A549 (cell line): ENCODE data around the gene KCNMA1. TPM values are rescaled to one million over a fixed set of nuclear protein-coding genes. Genes with fewer than 3 reads are reported as not detected.

Source experiments
- ATAC-seq, 2 experiments: fragments of 200-7000 bp in 1 of 2; fragments of >200 bp in 1 of 2; cut with Nextera tagmentation in 1 of 2; cut with Tn5 transposase in 1 of 2; 3 replicates each; pipeline versions ENCODE4 v1.8.0 to v1.9.1; 2018 to 2020; ENCODE audit warnings: mild to moderate bottlenecking in 1 of 2, moderate library complexity in 1 of 2
- CTCF ChIA-PET: fragments of 300-600 bp; sonication (Branson Sonifier 250); formaldehyde crosslinking; extraction: SDS; loops from one replicate; lab custom pipeline; 2021; ENCODE audit warnings: antibody characterized with exemption, inconsistent platforms; lab: Yijun Ruan, JAX
- POLR2A ChIA-PET: fragments of 350-600 bp; formaldehyde crosslinking; extraction: SDS; loops from one replicate; lab custom pipeline; 2021; ENCODE audit warnings: antibody characterized with exemption, inconsistent platforms; lab: Yijun Ruan, JAX
- DNase-seq, 2 experiments: peaks; one replicate each; pipeline versions ENCODE4 v3.0.0 to v3.0.0-alpha.2; 2011 to 2016; ENCODE audit warnings: low read depth in 1 of 2, low spot score in 1 of 2
- FAIRE-seq: peaks from 2 replicates; lab custom pipeline; 2011; peaks lifted over from hg19 to GRCh38; lab: Jason Lieb, UNC
- H3K27ac ChIP-seq, 2 experiments: fragments of >200 bp; sonication (Bioruptor Twin); formaldehyde crosslinking; 3 replicates each; pipeline ENCODE4 v1.5.1; 2016 to 2017
- H3K4me1 ChIP-seq: fragments of >200 bp; sonication (Bioruptor Twin); formaldehyde crosslinking; 3 replicates; pipeline ENCODE4 v1.6.1; 2016
- H3K4me2 ChIP-seq: fragments of >200 bp; sonication (Bioruptor Twin); formaldehyde crosslinking; 3 replicates; pipeline ENCODE4 v1.6.1; 2016
- H3K4me3 ChIP-seq: fragments of >200 bp; sonication (Bioruptor Twin); formaldehyde crosslinking; 3 replicates; pipeline ENCODE4 v1.5.1; 2016
- H3K9me3 ChIP-seq: fragments of >200 bp; sonication (Bioruptor Twin); formaldehyde crosslinking; 3 replicates; pipeline ENCODE4 v1.6.1; 2016
- ATOH8 ChIP-seq: fragments of 250-450 bp; sonication (Bioruptor Pico); IDR thresholded peaks from 2 replicates; pipeline ENCODE4 v1.5.0; 2020; ENCODE audit warnings: low read depth, mild to moderate bottlenecking, moderate library complexity
- CBX2 ChIP-seq: fragments of 200-600 bp; sonication (generic); IDR thresholded peaks from 2 replicates; pipeline ENCODE4 v1.6.1; 2016; ENCODE audit warnings: low read depth, mild to moderate bottlenecking, borderline replicate concordance
- CEBPB ChIP-seq, 2 experiments: fragments of >200 bp in 1 of 2; sonication (Bioruptor Twin) in 1 of 2; formaldehyde crosslinking in 1 of 2; IDR thresholded peaks; 2 replicates each; pipeline ENCODE4 v1.6.1; 2012 to 2016
- EHF ChIP-seq: fragments of 250-450 bp; sonication (Bioruptor Pico); IDR thresholded peaks from 2 replicates; pipeline ENCODE4 v1.5.0; 2020; ENCODE audit warnings: mild to moderate bottlenecking
- EHMT2 ChIP-seq: fragments of 200-600 bp; sonication (generic); IDR thresholded peaks from 2 replicates; pipeline ENCODE4 v1.6.1; 2016; ENCODE audit warnings: antibody characterized with exemption, low read depth, mild to moderate bottlenecking, moderate library complexity
- EP300 ChIP-seq, 2 experiments: fragments of >200 bp; sonication (Bioruptor Twin); formaldehyde crosslinking; IDR thresholded peaks; 2 replicates in 1 of 2; 3 replicates in 1 of 2; pipeline ENCODE4 v1.6.1; 2016 to 2017
- FOSB ChIP-seq: fragments of 250-450 bp; sonication (Bioruptor Pico); IDR thresholded peaks from 2 replicates; pipeline ENCODE4 v1.5.0; 2020; ENCODE audit warnings: mild to moderate bottlenecking, moderate library complexity
- FOSL2 ChIP-seq, 2 experiments: fragments of 450-650 bp in 1 of 2; fragments of >200 bp in 1 of 2; sonication (Bioruptor Twin) in 1 of 2; formaldehyde crosslinking; IDR thresholded peaks; 2 replicates each; pipeline versions ENCODE4 v1.5.0 to v1.6.1; 2016 to 2020; ENCODE audit warnings: mild to moderate bottlenecking in 1 of 2, moderate library complexity in 1 of 2
- HOXB13 ChIP-seq: fragments of 250-450 bp; sonication (Bioruptor Pico); IDR thresholded peaks from 2 replicates; pipeline ENCODE4 v1.5.0; 2020; ENCODE audit warnings: low read depth, mild to moderate bottlenecking, moderate library complexity
- JUN ChIP-seq, 2 experiments: fragments of >200 bp; sonication (Bioruptor Twin); formaldehyde crosslinking; IDR thresholded peaks; 2 replicates in 1 of 2; 3 replicates in 1 of 2; pipeline ENCODE4 v1.6.1; 2016 to 2017
- KDM1A ChIP-seq: fragments of 200-600 bp; sonication (generic); IDR thresholded peaks from 2 replicates; pipeline ENCODE4 v1.6.1; 2016; ENCODE audit warnings: low read depth, mild to moderate bottlenecking
- MAFK ChIP-seq: fragments of 450-650 bp; IDR thresholded peaks from 2 replicates; pipeline ENCODE4 v1.6.1; 2014; ENCODE audit not compliant: partially characterized antibody
- MAZ ChIP-seq: fragments of 150-350 bp; IDR thresholded peaks from 2 replicates; pipeline ENCODE4 v1.6.1; 2014; ENCODE audit warnings: antibody characterized with exemption, low read depth, low read length, borderline replicate concordance
- MYC ChIP-seq: IDR thresholded peaks from 2 replicates; pipeline ENCODE4 v1.6.1; 2012; ENCODE audit warnings: mild to moderate bottlenecking, inconsistent platforms, low read length, improper control_type of control experiment, borderline replicate concordance
- NPAS2 ChIP-seq: fragments of 250-450 bp; sonication (Bioruptor Pico); IDR thresholded peaks from 2 replicates; pipeline ENCODE4 v1.8.0; 2022; ENCODE audit warnings: mild to moderate bottlenecking, moderate library complexity, borderline replicate concordance
- NR3C1 ChIP-seq: fragments of >200 bp; sonication (Bioruptor Twin); formaldehyde crosslinking; IDR thresholded peaks from 3 replicates; pipeline ENCODE4 v1.6.1; 2017
- RCOR1 ChIP-seq: fragments of 150-350 bp; IDR thresholded peaks from 2 replicates; pipeline ENCODE4 v1.6.1; 2014; ENCODE audit warnings: antibody characterized with exemption, low read length, low read depth
- RFX5 ChIP-seq: fragments of 450-650 bp; IDR thresholded peaks from 2 replicates; pipeline ENCODE4 v1.7.1; 2014; ENCODE audit warnings: antibody characterized with exemption, mild to moderate bottlenecking, moderate library complexity
- RNF2 ChIP-seq: fragments of 200-600 bp; sonication (generic); IDR thresholded peaks from 2 replicates; pipeline ENCODE4 v1.6.1; 2016; ENCODE audit warnings: low read depth, mild to moderate bottlenecking, antibody characterized with exemption, moderate library complexity, borderline replicate concordance
- SREBF2 ChIP-seq: fragments of 450-650 bp; IDR thresholded peaks from 2 replicates; pipeline ENCODE4 v1.6.1; 2014; ENCODE audit warnings: mild to moderate bottlenecking, moderate library complexity
- TFCP2L1 ChIP-seq: fragments of 250-450 bp; sonication (Bioruptor Pico); IDR thresholded peaks from 2 replicates; pipeline ENCODE4 v1.5.0; 2021; ENCODE audit warnings: mild to moderate bottlenecking
- ZNF302 ChIP-seq: fragments of 250-450 bp; sonication (Bioruptor Pico); IDR thresholded peaks from 2 replicates; pipeline ENCODE4 v1.9.0; 2021; ENCODE audit warnings: inconsistent platforms, mild to moderate bottlenecking, moderate library complexity
- ZSCAN20 ChIP-seq: fragments of 250-450 bp; sonication (Bioruptor Pico); IDR thresholded peaks from 2 replicates; pipeline ENCODE4 v1.8.0; 2022; ENCODE audit warnings: mild to moderate bottlenecking, moderate library complexity
- WGBS: methylation state at CpG from one replicate; pipeline ENCODE4 v1.1.6; 2017; ENCODE audit errors: missing lambda C conversion rate; 5-methylcytosine and 5-hydroxymethylcytosine counted together
- polyA plus RNA-seq, 4 experiments: library from polyadenylated mRNA; depleted of rRNA in 3 of 4; stranded (reverse); fragments of >200 nt; fragmentation: RNase III in 1 of 4; extraction: RNeasy Plus Mini Kit Qiagen cat#74134 plus additional on column Dnase treatment in 1 of 4; gene quantifications; 2 replicates in 3 of 4; 3 replicates in 1 of 4; pipeline ENCODE4 v1.2.3, GENCODE V29; 2011 to 2017
- TF ChIP-seq, protein P1 (sequence below): IDR thresholded peaks from 2 replicates; pipeline ENCODE4 v1.6.1; 2012; ENCODE audit warnings: low read depth, borderline replicate concordance
- TF ChIP-seq, protein P2 (sequence below): IDR thresholded peaks from 2 replicates; pipeline ENCODE4 v1.6.1; 2012
- TF ChIP-seq, protein P3 (sequence below): fragments of 250-450 bp; sonication (Bioruptor Pico); IDR thresholded peaks from 2 replicates; pipeline ENCODE4 v1.5.0; 2021; ENCODE audit warnings: mild to moderate bottlenecking, moderate library complexity, borderline replicate concordance

KCNMA1 gene
- polyA plus RNA-seq, 2 of the 4 experiments (the other 2 are of a cell fraction) = 14.9 to 30.6 TPM

DNA sequence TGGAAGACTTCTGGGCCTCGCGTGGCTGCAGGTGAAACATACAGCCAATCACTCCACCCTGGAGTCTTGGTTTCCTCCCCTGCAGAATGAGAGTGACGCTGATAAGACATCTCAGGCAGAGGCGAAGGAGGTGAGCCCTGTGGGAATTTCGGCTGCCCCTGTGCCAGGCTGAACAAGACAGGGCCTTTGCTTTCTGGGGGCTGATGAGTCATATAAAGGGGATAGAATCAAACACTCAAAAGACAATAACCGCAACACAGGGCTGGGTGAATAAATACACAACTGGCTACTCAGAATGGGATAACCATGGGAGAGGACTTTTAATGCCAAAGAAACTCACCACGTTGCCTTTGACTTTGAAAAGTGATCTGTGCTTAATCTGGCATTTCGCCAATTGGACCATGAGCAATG, 143.8 kb downstream of the KCNMA1 start (continued):
- TF ChIP-seq TFCP2L1 (CRISPR knock-in tag) = no peak
- no peak for TF ChIP-seq FOSL2 (IDR thresholded peaks at IDR 0.05)
- no peak for TF ChIP-seq FOSL2 (CRISPR knock-in tag; IDR thresholded peaks at IDR 0.05)
- TF ChIP-seq ZNF302 (CRISPR knock-in tag) = no peak
- no peak for TF ChIP-seq MYC
- TF ChIP-seq RNF2 = no peak
- TF ChIP-seq EP300 (IDR thresholded peaks at IDR 0.05) = no peak
- TF ChIP-seq, protein P1, sequence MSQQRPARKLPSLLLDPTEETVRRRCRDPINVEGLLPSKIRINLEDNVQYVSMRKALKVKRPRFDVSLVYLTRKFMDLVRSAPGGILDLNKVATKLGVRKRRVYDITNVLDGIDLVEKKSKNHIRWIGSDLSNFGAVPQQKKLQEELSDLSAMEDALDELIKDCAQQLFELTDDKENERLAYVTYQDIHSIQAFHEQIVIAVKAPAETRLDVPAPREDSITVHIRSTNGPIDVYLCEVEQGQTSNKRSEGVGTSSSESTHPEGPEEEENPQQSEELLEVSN = no peak
- no peak for TF ChIP-seq ZSCAN20 (CRISPR knock-in tag)
- TF ChIP-seq, protein P2, sequence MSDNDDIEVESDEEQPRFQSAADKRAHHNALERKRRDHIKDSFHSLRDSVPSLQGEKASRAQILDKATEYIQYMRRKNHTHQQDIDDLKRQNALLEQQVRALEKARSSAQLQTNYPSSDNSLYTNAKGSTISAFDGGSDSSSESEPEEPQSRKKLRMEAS = no peak
- no peak for TF ChIP-seq NPAS2 (CRISPR knock-in tag)

DNA sequence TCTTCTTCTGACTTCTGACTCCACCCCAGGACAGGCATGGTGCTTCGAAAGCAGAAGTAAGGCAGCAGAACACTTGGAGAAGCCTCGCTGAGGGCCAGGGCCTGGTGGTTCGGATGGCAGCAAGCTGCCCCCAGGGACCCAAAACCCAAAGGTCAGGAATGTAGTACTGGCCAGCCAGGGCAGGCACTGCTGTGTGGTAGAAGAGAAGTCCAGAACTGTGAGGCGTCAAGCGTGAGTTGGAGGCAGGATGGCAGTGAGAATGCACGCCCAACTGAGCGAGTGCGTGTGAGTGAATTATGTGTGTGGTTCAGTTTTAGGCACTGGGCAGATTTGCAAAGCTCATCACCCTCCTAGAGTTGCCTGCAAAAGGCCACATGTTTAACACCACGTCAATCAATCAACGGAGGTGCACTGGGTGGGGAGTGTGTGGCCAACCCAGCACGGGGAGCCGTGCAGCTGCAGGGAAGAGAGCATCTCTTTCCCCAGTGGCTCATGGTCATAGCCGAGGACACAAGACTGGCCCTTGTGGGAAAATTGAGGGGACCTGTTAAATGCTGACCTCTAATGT, 144.3 kb downstream of the KCNMA1 start:
- no peak for DNase-seq
- CTCF ChIA-PET = interaction anchor here (1.1 to 3.2 kb wide), 6 partner anchors 18 to 335 kb away, joined by 3 to 7 read pairs (median 3); no protein-coding TSS in a partner anchor
- TF ChIP-seq, protein P3, sequence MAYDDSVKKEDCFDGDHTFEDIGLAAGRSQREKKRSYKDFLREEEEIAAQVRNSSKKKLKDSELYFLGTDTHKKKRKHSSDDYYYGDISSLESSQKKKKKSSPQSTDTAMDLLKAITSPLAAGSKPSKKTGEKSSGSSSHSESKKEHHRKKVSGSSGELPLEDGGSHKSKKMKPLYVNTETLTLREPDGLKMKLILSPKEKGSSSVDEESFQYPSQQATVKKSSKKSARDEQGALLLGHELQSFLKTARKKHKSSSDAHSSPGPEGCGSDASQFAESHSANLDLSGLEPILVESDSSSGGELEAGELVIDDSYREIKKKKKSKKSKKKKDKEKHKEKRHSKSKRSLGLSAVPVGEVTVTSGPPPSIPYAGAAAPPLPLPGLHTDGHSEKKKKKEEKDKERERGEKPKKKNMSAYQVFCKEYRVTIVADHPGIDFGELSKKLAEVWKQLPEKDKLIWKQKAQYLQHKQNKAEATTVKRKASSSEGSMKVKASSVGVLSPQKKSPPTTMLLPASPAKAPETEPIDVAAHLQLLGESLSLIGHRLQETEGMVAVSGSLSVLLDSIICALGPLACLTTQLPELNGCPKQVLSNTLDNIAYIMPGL (CRISPR knock-in tag) = no peak
- TF ChIP-seq MAFK = no peak
- TF ChIP-seq EHF (CRISPR knock-in tag) = no peak
- no peak for TF ChIP-seq KDM1A
- no peak for TF ChIP-seq CBX2
- TF ChIP-seq, all 56 proteins: peak for 0
- Histone ChIP-seq H3K4me2 (no peak overlapping the region), H3K4me3 (no peak overlapping the region), H3K27ac (no peak overlapping the region), H3K9me3 (no peaks in the 10 kb centered on the region), H3K4me1 (peaks cover 16% of the 10 kb centered on the region; the same call in 1 of the 3 replicates)
- ATAC-seq (no peak), FAIRE-seq (no peak)
- WGBS = 81% methylated on average over 12 of the region's 13 CpGs
- POLR2A ChIA-PET = no interaction called here

DNA sequence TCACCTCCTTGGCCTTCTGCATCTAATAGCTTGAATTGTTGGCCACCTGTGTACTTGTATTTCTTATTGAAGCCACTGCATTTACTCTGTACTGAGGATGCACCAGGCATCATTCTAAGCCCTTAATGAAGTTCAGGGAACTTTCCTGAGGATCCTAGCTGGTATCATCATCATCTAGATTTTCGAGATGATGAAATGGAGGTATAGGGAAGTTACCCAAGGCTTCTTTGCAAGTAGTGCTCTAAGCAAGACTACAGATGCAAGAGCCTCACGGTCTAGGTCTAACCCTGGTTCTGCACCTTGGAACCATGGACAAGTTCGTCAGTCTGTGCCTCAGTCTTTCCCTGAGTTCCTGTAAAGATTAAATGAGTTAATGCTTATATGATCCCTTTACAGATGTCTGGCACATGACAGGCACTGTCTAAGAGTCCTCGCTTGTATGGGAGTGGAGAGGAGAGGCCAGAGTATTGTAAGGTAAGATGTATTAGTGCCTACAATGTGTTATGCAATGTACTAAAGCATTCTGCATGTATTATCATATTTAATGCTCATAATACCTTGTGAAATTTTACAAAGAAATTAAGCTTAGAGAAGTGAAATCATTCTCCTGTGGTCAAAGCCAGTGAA, 145.1 kb downstream of the KCNMA1 start:
- no peak for ATAC-seq
- TF ChIP-seq HOXB13 (CRISPR knock-in tag) (no peak), RCOR1 (no peak), SREBF2 (no peak), EHMT2 (no peak), MAFK (no peak), NPAS2 (CRISPR knock-in tag) (no peak), RFX5 (no peak), JUN (IDR thresholded peaks at IDR 0.05) (no peak), ATOH8 (CRISPR knock-in tag) (no peak), NR3C1 (no peak), CEBPB (IDR thresholded peaks at IDR 0.05) (no peak), MAZ (no peak), ZNF302 (CRISPR knock-in tag) (no peak), FOSB (CRISPR knock-in tag) (no peak)
- TF ChIP-seq, protein P3 (CRISPR knock-in tag) = no peak
- TF ChIP-seq, all 56 proteins: peak for 0
- DNase-seq = no peak
- Histone ChIP-seq H3K4me3 (no peak overlapping the region), H3K27ac (no peak overlapping the region), H3K4me2 (no peak overlapping the region), H3K4me1 (peaks cover 9% of the 10 kb centered on the region; the same call in 1 of the 3 replicates), H3K9me3 (no peaks in the 10 kb centered on the region)
- ChIA-PET POLR2A (no interaction called here), CTCF (interaction anchor here (0.9 to 3.2 kb wide), 7 partner anchors 17 to 334 kb away, joined by 3 to 7 read pairs (median 4); no protein-coding TSS in a partner anchor)
- FAIRE-seq = no peak
- 61% methylated on average over 4 of the region's 4 CpGs for WGBS
